ENCODE results near the gene L2HGDH.

GRCh38 chr14:50272498-50272897, 39.5 kb downstream of the L2HGDH start:
- no peak for TF ChIP-seq CTCF (IDR thresholded peaks at IDR 0.05)
- TF ChIP-seq POLR2A (IDR thresholded peaks at IDR 0.05), result no peak
